Measurements from ENCODE around the gene ANKRD31.
"Not testable (repeated sequence)": the region's sequence is repeated elsewhere in the genome, so short reads cannot be mapped to it uniquely, and the experiment has no call there.

The ANKRD31 gene

DNA sequence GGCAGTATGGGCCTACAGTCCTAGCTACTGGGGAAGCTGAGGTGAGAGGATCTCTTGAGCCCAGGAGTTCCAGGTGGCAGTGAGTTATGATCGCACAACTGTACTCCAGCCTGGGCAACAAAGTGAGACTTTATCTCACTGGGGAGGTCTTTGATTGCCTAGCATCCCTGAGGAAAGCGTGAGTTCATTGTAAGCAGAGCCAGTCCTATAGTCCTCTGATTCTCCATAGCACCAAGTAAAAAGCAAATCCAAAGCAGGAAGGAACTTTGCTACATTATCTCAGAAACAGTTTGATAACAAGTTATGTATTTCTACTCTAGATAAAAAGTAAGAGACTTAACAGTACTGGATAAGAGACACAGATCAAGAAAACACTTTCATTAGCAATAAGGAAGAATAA, 37.6 kb downstream of the ANKRD31 start:
- Histone ChIP-seq H3K36me3 (ENCODE audit: control insufficient read depth, insufficient read depth, low read length) (no peaks in the 10 kb centered on the region), H3K27ac (ENCODE audit: insufficient read depth, low read depth, low read length, poor library complexity, severe bottlenecking) (no peak overlapping the region), H3K27me3 (ENCODE audit: control insufficient read depth, insufficient read depth, low read length, poor library complexity, severe bottlenecking) (no peaks in the 10 kb centered on the region), H3K9me3 (ENCODE audit: control insufficient read depth, low read length) (no peaks in the 10 kb centered on the region), H3K4me1 (ENCODE audit: control insufficient read depth, insufficient read depth, low read length) (no peaks in the 10 kb centered on the region), H3K4me3 (ENCODE audit: insufficient read depth, low read depth, low read length) (no peak overlapping the region)
- 87 to 93% methylated on average over 2 of the region's 2 CpGs for WGBS, 2 experiments

DNA sequence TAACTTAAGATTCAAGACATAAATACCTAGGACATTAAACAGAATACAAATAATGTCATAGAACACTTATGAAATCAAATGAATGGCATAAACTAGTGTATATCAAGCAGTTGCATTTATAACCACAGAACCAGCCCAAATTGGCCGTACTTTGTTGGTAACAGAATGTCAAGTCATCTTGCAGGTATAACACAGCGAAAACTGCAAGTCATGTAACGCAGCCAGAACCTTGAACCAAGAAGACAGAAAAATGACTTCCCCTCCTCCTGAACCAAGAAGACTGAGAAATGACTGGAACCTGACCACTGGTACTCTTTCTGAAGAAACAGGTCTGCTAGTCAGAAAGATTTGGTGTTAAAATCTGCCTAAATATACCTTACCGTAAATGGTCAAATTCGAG, 38.9 kb downstream of the ANKRD31 start:
- no peak overlapping the region for H3K4me3 ChIP-seq (ENCODE audit: insufficient read depth, low read depth, low read length)
- 92 to 94% methylated on average over 5 of the region's 5 CpGs for WGBS, 2 experiments

DNA sequence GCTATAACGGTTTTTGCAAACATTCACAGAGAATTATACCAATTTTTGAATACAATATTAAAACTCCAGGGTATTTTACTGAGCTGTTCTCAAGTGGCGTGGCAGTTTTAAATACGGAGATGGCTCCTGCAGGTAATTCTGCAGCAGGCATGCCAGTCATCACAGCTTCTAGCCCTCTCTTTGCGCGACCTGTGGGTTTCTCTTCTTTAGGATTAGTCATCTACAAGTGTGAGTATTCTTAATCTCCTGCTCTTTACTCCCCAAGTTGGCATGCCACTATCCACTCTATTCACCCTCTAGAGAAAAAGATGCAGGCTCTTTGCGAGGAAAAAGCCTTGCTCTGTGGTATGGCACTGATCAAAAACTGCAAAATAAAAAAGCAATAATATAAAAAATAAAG, 43.9 kb downstream of the ANKRD31 start:
- Histone ChIP-seq H3K9me3 (ENCODE audit: control insufficient read depth, low read length) (no peaks in the 10 kb centered on the region), H3K27me3 (ENCODE audit: control insufficient read depth, insufficient read depth, low read length, poor library complexity, severe bottlenecking) (no peaks in the 10 kb centered on the region), H3K36me3 (ENCODE audit: control insufficient read depth, insufficient read depth, low read length) (no peaks in the 10 kb centered on the region), H3K4me1 (ENCODE audit: control insufficient read depth, insufficient read depth, low read length) (no peaks in the 10 kb centered on the region), H3K27ac (ENCODE audit: insufficient read depth, low read depth, low read length, poor library complexity, severe bottlenecking) (no peak overlapping the region), H3K4me3 (ENCODE audit: insufficient read depth, low read depth, low read length) (no peak overlapping the region)
- 73 to 79% methylated on average over 5 to 6 of the region's 6 CpGs for WGBS, 2 experiments

More for the DNA sequence above, 38.9 kb downstream of the ANKRD31 start:
- H3K4me1 ChIP-seq (ENCODE audit: control insufficient read depth, insufficient read depth, low read length): no peaks in the 10 kb centered on the region
- H3K36me3 ChIP-seq (ENCODE audit: control insufficient read depth, insufficient read depth, low read length): no peaks in the 10 kb centered on the region
- no peak overlapping the region for H3K27ac ChIP-seq (ENCODE audit: insufficient read depth, low read depth, low read length, poor library complexity, severe bottlenecking)
- no peaks in the 10 kb centered on the region for H3K9me3 ChIP-seq (ENCODE audit: control insufficient read depth, low read length)
- H3K27me3 ChIP-seq (ENCODE audit: control insufficient read depth, insufficient read depth, low read length, poor library complexity, severe bottlenecking): no peaks in the 10 kb centered on the region

DNA sequence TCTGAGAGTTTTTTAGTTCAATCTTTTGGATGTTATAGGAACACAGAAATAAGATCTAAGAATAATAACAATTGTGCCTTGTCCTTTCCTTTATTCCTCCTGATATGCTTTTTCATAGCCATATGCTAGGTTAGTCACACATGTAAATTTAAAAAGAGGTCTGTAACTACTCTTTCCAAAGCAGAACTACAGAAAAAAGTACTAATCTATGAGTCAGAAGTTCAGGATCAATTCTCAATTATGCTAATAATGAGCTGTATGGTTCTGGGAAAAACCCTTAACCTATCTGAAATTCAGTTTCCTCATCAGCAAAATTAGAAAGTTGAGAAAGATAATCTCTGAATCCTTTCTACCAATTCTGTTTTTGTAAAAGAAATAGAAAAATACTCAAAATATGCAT, 44.4 kb downstream of the ANKRD31 start:
- no peak overlapping the region for H3K4me3 ChIP-seq (ENCODE audit: insufficient read depth, low read depth, low read length)
- H3K9me3 ChIP-seq (ENCODE audit: control insufficient read depth, low read length): no peaks in the 10 kb centered on the region
- no peaks in the 10 kb centered on the region for H3K4me1 ChIP-seq (ENCODE audit: control insufficient read depth, insufficient read depth, low read length)
- H3K27ac ChIP-seq (ENCODE audit: insufficient read depth, low read depth, low read length, poor library complexity, severe bottlenecking): no peak overlapping the region
- no peaks in the 10 kb centered on the region for H3K36me3 ChIP-seq (ENCODE audit: control insufficient read depth, insufficient read depth, low read length)
- no peaks in the 10 kb centered on the region for H3K27me3 ChIP-seq (ENCODE audit: control insufficient read depth, insufficient read depth, low read length, poor library complexity, severe bottlenecking)

GRCh38 chr5:75190227-75190626, 46.5 kb downstream of the ANKRD31 start:
- no peaks in the 10 kb centered on the region for H3K27me3 ChIP-seq (ENCODE audit: control insufficient read depth, insufficient read depth, low read length, poor library complexity, severe bottlenecking)
- H3K36me3 ChIP-seq (ENCODE audit: control insufficient read depth, insufficient read depth, low read length): no peaks in the 10 kb centered on the region
- no peak overlapping the region for H3K27ac ChIP-seq (ENCODE audit: insufficient read depth, low read depth, low read length, poor library complexity, severe bottlenecking)
- no peaks in the 10 kb centered on the region for H3K9me3 ChIP-seq (ENCODE audit: control insufficient read depth, low read length)
- H3K4me3 ChIP-seq (ENCODE audit: insufficient read depth, low read depth, low read length): no peak overlapping the region
- no peaks in the 10 kb centered on the region for H3K4me1 ChIP-seq (ENCODE audit: control insufficient read depth, insufficient read depth, low read length)
- WGBS, 2 experiments: 91 to 94% methylated on average over 3 of the region's 3 CpGs

- no peaks in the 10 kb centered on the region for H3K36me3 ChIP-seq (ENCODE audit: control insufficient read depth, insufficient read depth, low read length)
- 91 to 93% methylated on average over 2 of the region's 2 CpGs for WGBS, 2 experiments
- H3K9me3 ChIP-seq (ENCODE audit: control insufficient read depth, low read length): no peaks in the 10 kb centered on the region
- no peaks in the 10 kb centered on the region for H3K27me3 ChIP-seq (ENCODE audit: control insufficient read depth, insufficient read depth, low read length, poor library complexity, severe bottlenecking)
- H3K4me3 ChIP-seq (ENCODE audit: insufficient read depth, low read depth, low read length): no peak overlapping the region
- H3K27ac ChIP-seq (ENCODE audit: insufficient read depth, low read depth, low read length, poor library complexity, severe bottlenecking): no peak overlapping the region
- H3K4me1 ChIP-seq (ENCODE audit: control insufficient read depth, insufficient read depth, low read length): no peaks in the 10 kb centered on the region
These were observed 47.3 kb downstream of the ANKRD31 start for GRCh38 chr5:75189353-75189752.

- 79 to 91% methylated on average over 1 of the region's 1 CpG for WGBS, 2 experiments
- Histone ChIP-seq H3K27me3 (ENCODE audit: control insufficient read depth, insufficient read depth, low read length, poor library complexity, severe bottlenecking) (no peaks in the 10 kb centered on the region), H3K4me1 (ENCODE audit: control insufficient read depth, insufficient read depth, low read length) (no peaks in the 10 kb centered on the region), H3K9me3 (ENCODE audit: control insufficient read depth, low read length) (no peaks in the 10 kb centered on the region), H3K4me3 (ENCODE audit: insufficient read depth, low read depth, low read length) (no peak overlapping the region), H3K27ac (ENCODE audit: insufficient read depth, low read depth, low read length, poor library complexity, severe bottlenecking) (no peak overlapping the region), H3K36me3 (ENCODE audit: control insufficient read depth, insufficient read depth, low read length) (no peaks in the 10 kb centered on the region)
These were observed 50.9 kb downstream of the ANKRD31 start for GRCh38 chr5:75185763-75186162.

DNA sequence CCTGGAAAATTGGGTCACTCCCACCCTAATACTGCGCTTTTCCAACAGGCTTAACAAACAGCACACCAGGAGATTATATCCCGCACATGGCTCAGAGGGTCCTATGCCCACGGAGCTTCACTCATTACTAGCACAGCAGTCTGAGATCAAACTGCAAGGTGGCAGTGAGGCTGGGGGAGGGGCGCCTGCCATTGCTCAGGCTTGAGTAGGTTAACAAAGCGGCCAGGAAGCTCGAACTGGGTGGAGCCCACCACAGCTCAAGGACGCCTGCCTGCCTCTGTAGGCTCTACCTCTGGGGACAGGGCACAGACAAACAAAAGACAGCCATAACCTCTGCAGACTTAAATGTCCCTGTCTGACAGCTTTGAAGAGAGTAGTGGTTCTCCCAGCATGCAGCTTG, 60.7 kb downstream of the ANKRD31 start:
- not testable (repeated sequence) for H3K27ac ChIP-seq (ENCODE audit: insufficient read depth, low read depth, low read length, poor library complexity, severe bottlenecking); H3K36me3 ChIP-seq (ENCODE audit: control insufficient read depth, insufficient read depth, low read length); H3K27me3 ChIP-seq (ENCODE audit: control insufficient read depth, insufficient read depth, low read length, poor library complexity, severe bottlenecking); H3K9me3 ChIP-seq (ENCODE audit: control insufficient read depth, low read length); H3K4me1 ChIP-seq (ENCODE audit: control insufficient read depth, insufficient read depth, low read length); H3K4me3 ChIP-seq (ENCODE audit: insufficient read depth, low read depth, low read length)
- WGBS, 2 experiments: 90 to 97% methylated on average over 7 of the region's 7 CpGs

DNA sequence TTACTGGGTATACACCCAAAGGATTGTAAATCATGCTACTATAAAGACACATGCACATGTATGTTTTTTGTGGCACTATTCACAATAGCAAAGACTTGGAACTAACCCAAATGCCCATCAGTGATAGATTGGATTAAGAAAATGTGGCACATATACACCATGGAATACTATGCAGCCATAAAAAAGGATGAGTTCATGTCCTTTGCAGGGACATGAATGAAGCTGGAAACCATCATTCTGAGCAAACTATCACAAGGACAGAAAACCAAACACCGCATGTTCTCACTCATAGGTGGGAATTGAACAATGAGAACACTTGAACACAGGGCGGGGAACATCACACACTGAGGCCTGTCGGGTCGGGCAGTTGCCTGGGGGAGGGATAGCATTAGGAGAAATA, 61.8 kb downstream of the ANKRD31 start:
- WGBS, 2 experiments: 67% methylated on average over 3 to 4 of the region's 4 CpGs
- H3K4me1 ChIP-seq (ENCODE audit: control insufficient read depth, insufficient read depth, low read length); H3K27ac ChIP-seq (ENCODE audit: insufficient read depth, low read depth, low read length, poor library complexity, severe bottlenecking); H3K4me3 ChIP-seq (ENCODE audit: insufficient read depth, low read depth, low read length); H3K36me3 ChIP-seq (ENCODE audit: control insufficient read depth, insufficient read depth, low read length); H3K27me3 ChIP-seq (ENCODE audit: control insufficient read depth, insufficient read depth, low read length, poor library complexity, severe bottlenecking); H3K9me3 ChIP-seq (ENCODE audit: control insufficient read depth, low read length): not testable (repeated sequence)

GRCh38 chr5:75169516-75169915, 67.2 kb downstream of the ANKRD31 start:
- H3K27me3 ChIP-seq (ENCODE audit: control insufficient read depth, insufficient read depth, low read length, poor library complexity, severe bottlenecking): no peaks in the 10 kb centered on the region
- H3K27ac ChIP-seq (ENCODE audit: insufficient read depth, low read depth, low read length, poor library complexity, severe bottlenecking): no peak overlapping the region
- H3K4me1 ChIP-seq (ENCODE audit: control insufficient read depth, insufficient read depth, low read length): peaks cover 13% of the 10 kb centered on the region
- no peaks in the 10 kb centered on the region for H3K36me3 ChIP-seq (ENCODE audit: control insufficient read depth, insufficient read depth, low read length)
- WGBS, 2 experiments: 94 to 100% methylated on average over 1 to 2 of the region's 2 CpGs
- H3K9me3 ChIP-seq (ENCODE audit: control insufficient read depth, low read length): no peaks in the 10 kb centered on the region
- H3K4me3 ChIP-seq (ENCODE audit: insufficient read depth, low read depth, low read length): no peak overlapping the region

GRCh38 chr5:75168026-75168735, 68.5 kb downstream of the ANKRD31 start:
- no peaks in the 10 kb centered on the region for H3K27me3 ChIP-seq (ENCODE audit: control insufficient read depth, insufficient read depth, low read length, poor library complexity, severe bottlenecking)
- no peaks in the 10 kb centered on the region for H3K36me3 ChIP-seq (ENCODE audit: control insufficient read depth, insufficient read depth, low read length)
- 93 to 94% methylated on average over 1 of the region's 2 CpGs for WGBS, 2 experiments
- no peak overlapping the region for H3K27ac ChIP-seq (ENCODE audit: insufficient read depth, low read depth, low read length, poor library complexity, severe bottlenecking)
- H3K4me3 ChIP-seq (ENCODE audit: insufficient read depth, low read depth, low read length): no peak overlapping the region
- no peaks in the 10 kb centered on the region for H3K9me3 ChIP-seq (ENCODE audit: control insufficient read depth, low read length)
- H3K4me1 ChIP-seq (ENCODE audit: control insufficient read depth, insufficient read depth, low read length): peaks cover 13% of the 10 kb centered on the region

Data from ectodermal cell (in vitro differentiated cells).